Calu3 (cell line): Measurements from ENCODE around the gene ERMP1. TPM values are rescaled to one million over a fixed set of nuclear protein-coding genes. Genes with fewer than 3 reads are reported as not detected.

Experiments
- BruUV-seq: library from RNA; stranded (reverse); fragments of 400-500 nt; replicated peaks from 2 replicates; lab custom pipeline; 2021; lab: Mats Ljungman, UMichigan
- CTCF ChIA-PET: fragments of 300-600 bp; sonication (Branson Sonifier 250); formaldehyde crosslinking; loops from one replicate; lab custom pipeline; 2022; ENCODE audit warnings: antibody characterized with exemption; lab: Charles Lee
- DNase-seq: peaks from one replicate; pipeline ENCODE4 v3.0.0; 2022
- H3K27ac Mint-ChIP-seq: one replicate; pipeline ENCODE4 v1.8.0; 2022; ENCODE audit warnings: mixed read lengths; ENCODE audit not compliant: unreplicated experiment
- H3K27me3 Mint-ChIP-seq: one replicate; pipeline ENCODE4 v1.8.0; 2022; ENCODE audit warnings: mixed read lengths; ENCODE audit not compliant: unreplicated experiment
- H3K36me3 Mint-ChIP-seq: one replicate; pipeline ENCODE4 v1.8.0; 2022; ENCODE audit warnings: mild to moderate bottlenecking, moderate library complexity, mixed read lengths; ENCODE audit not compliant: insufficient read depth, unreplicated experiment
- H3K4me1 Mint-ChIP-seq: one replicate; pipeline ENCODE4 v1.8.0; 2022; ENCODE audit warnings: mild to moderate bottlenecking, low read depth, mixed read lengths; ENCODE audit not compliant: unreplicated experiment
- H3K4me3 Mint-ChIP-seq: one replicate; pipeline ENCODE4 v1.8.0; 2022; ENCODE audit warnings: mild to moderate bottlenecking, low read depth, moderate library complexity, mixed read lengths; ENCODE audit not compliant: unreplicated experiment
- H3K9me3 Mint-ChIP-seq: one replicate; pipeline ENCODE4 v1.8.0; 2022; ENCODE audit warnings: low read depth, mixed read lengths; ENCODE audit not compliant: unreplicated experiment
- intact Hi-C: fragments of 100-400 bp; cut with micrococcal nuclease; formaldehyde crosslinking; loops from one replicate; pipeline ENCODE4 v1.10.0; 2022; ENCODE audit not compliant: unreplicated experiment
- total RNA-seq: library from RNA; stranded (reverse); gene quantifications from 2 replicates; pipeline ENCODE4 v1.2.3, GENCODE V29; 2022
- TF ChIP-seq, protein P1 (sequence below): fragments of 200-600 bp; IDR thresholded peaks from one replicate; pipeline ENCODE4 v1.8.0; 2022; ENCODE audit warnings: antibody characterized with exemption; ENCODE audit not compliant: unreplicated experiment

Gene ERMP1
- total RNA-seq, 1 experiment from 2014 or later, result 28.4 TPM

DNA sequence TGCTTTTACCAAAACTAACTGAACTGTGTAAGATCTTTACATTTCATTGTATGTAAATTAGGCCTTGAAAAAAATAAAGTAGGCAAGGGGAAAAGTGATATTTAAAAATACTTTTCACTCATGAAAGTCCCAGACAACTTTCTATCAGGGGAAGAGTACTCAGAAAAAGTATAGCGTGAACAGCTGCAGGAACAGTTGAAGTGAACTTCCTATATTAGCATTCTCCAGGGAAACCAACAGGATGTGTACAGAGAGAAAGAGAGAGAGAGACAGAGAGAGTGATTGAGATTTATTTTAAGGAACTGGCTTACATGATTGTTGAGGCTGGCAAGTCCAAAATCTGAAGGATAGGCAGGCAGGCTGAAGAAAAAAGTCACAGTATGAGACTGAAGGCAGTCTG lies 42.0 kb downstream of the ERMP1 start:
- CTCF ChIA-PET, result no interaction called here
- TF ChIP-seq, protein P1, sequence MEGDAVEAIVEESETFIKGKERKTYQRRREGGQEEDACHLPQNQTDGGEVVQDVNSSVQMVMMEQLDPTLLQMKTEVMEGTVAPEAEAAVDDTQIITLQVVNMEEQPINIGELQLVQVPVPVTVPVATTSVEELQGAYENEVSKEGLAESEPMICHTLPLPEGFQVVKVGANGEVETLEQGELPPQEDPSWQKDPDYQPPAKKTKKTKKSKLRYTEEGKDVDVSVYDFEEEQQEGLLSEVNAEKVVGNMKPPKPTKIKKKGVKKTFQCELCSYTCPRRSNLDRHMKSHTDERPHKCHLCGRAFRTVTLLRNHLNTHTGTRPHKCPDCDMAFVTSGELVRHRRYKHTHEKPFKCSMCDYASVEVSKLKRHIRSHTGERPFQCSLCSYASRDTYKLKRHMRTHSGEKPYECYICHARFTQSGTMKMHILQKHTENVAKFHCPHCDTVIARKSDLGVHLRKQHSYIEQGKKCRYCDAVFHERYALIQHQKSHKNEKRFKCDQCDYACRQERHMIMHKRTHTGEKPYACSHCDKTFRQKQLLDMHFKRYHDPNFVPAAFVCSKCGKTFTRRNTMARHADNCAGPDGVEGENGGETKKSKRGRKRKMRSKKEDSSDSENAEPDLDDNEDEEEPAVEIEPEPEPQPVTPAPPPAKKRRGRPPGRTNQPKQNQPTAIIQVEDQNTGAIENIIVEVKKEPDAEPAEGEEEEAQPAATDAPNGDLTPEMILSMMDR, result no peak
- H3K4me3 Mint-ChIP-seq, result no peak overlapping the region
- no peak overlapping the region for H3K27ac Mint-ChIP-seq
- intact Hi-C loops, result no loop called here
- peaks cover 4% of the 10 kb centered on the region for H3K36me3 Mint-ChIP-seq
- no peaks in the 10 kb centered on the region for H3K9me3 Mint-ChIP-seq
- BruUV-seq, result no TSS peak
- H3K4me1 Mint-ChIP-seq, result no peaks in the 10 kb centered on the region
- no peaks in the 10 kb centered on the region for H3K27me3 Mint-ChIP-seq
- DNase-seq, result no peak

DNA sequence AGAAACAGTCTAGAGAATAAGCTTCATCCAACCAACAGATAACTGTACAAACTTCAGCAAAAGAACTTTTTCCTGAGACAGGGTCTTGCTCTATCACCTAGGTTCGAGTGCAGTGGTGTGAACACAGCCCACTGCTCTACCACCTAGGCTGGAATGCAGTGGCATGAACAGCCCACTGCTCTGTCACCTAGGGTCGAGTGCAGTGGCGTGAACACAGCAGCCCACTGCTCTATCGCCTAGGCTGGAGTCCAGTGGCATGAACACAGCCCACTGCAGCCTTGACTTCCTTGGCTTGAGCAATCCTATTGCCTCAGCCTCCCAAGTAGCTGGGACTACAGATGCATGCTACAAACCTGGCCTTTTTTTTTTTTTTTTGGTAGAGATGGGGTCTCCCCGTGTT lies 43.4 kb downstream of the ERMP1 start:
- Mint-ChIP-seq H3K27me3 (no peaks in the 10 kb centered on the region), H3K4me3 (no peak overlapping the region), H3K27ac (no peak overlapping the region), H3K9me3 (no peaks in the 10 kb centered on the region), H3K36me3 (peaks cover 4% of the 10 kb centered on the region), H3K4me1 (no peaks in the 10 kb centered on the region)
- CTCF ChIA-PET, result interaction anchor here (0.7 kb wide), 1 partner anchor 11 kb away, joined by 3 read pairs; no protein-coding TSS in a partner anchor
- TF ChIP-seq, protein P1, result no peak
- no peak for DNase-seq
- intact Hi-C loops, result no loop called here
- BruUV-seq, result no TSS peak

DNA sequence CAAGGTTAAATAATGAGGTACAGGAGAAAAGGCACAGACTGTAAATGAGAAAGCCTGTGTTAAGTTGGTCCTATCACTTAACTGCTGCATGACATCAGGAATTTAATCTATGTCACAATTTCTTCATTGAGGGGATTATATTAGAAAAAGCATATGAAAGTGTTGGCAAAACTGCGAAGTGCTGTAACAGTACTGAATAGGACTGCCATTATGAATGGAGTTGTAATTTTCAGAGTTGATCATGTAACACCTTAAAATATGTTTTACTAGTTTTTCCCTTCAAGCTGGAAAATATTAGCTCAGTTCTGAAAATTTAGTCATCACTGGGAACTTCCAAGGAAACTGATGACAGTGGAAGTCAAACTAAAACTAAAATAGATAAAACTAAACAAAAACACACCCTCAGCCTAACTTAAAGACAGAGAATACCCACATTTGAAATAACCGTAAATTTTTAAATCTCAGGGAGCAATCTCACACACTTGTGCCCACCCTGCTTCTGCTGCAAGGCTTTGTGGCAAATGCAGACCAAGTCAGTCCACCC lies 45.1 kb downstream of the ERMP1 start:
- Mint-ChIP-seq H3K4me1 (no peaks in the 10 kb centered on the region), H3K9me3 (no peaks in the 10 kb centered on the region), H3K27me3 (no peaks in the 10 kb centered on the region), H3K27ac (no peak overlapping the region), H3K36me3 (peaks cover 4% of the 10 kb centered on the region), H3K4me3 (no peak overlapping the region)
- CTCF ChIA-PET, result no interaction called here
- no peak for DNase-seq
- TF ChIP-seq, protein P1, result no peak
- no TSS peak for BruUV-seq
- intact Hi-C loops, result no loop called here

DNA sequence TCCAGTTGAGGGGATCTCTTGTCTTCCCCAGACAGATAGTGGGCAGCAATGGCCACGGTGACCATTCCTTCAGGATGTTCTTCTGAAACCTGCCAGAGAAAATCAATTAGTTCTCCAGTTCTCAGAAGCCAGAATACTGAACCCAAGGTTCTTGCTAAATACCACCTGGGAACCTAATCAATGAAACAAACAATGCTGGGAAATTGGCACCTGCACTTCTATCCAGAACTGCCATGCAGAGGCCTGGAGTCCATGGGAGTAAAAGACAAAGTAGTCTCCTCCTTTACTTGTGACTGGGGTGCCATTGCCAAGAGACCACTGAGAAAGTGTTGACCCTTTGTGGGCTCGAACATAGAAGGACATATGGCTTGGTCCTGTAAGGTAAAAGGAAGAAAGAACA lies 45.7 kb downstream of the ERMP1 start:
- CTCF ChIA-PET, result no interaction called here
- TF ChIP-seq, protein P1, result no peak
- peaks cover 4% of the 10 kb centered on the region for H3K36me3 Mint-ChIP-seq
- no TSS peak for BruUV-seq
- no peaks in the 10 kb centered on the region for H3K9me3 Mint-ChIP-seq
- H3K27ac Mint-ChIP-seq, result no peak overlapping the region
- intact Hi-C loops, result no loop called here
- H3K4me3 Mint-ChIP-seq, result no peak overlapping the region
- no peaks in the 10 kb centered on the region for H3K4me1 Mint-ChIP-seq
- no peak for DNase-seq
- H3K27me3 Mint-ChIP-seq, result no peaks in the 10 kb centered on the region
